ENCODE data around the gene DDX49.

- TF ChIP-seq POLR2A (IDR thresholded peaks at IDR 0.05; ENCODE audit: low read length) (peak; percentile 97), GATA1 (IDR thresholded peaks at IDR 0.05; ENCODE audit: low read depth, low read length) (no peak)
Observed at GRCh38 chr19:18919086-18919899, at the start of gene DDX49, which contains the start of gene COPE.

Measured in erythroblast (primary cell).